Body of pancreas (tissue), 4 donors: ENCODE results near the gene PTPN9.

Source experiments
- POLR2A ChIP-seq, 3 donors: fragments of 450-650 bp; IDR thresholded peaks; one replicate each; pipeline ENCODE4 v1.6.1; 2016; ENCODE audit warnings: antibody characterized with exemption in 3 of 3, mild to moderate bottlenecking in 2 of 3
- TF ChIP-seq, protein P1 (sequence below), 7 experiments: fragments of 450-650 bp in 4 of 7; fragments of 200-600 bp in 3 of 7; sonication (generic) in 3 of 7; IDR thresholded peaks; one replicate each; pipeline ENCODE4 v1.5.1; 2016 to 2019; ENCODE audit warnings: antibody characterized with exemption in 7 of 7

DNA sequence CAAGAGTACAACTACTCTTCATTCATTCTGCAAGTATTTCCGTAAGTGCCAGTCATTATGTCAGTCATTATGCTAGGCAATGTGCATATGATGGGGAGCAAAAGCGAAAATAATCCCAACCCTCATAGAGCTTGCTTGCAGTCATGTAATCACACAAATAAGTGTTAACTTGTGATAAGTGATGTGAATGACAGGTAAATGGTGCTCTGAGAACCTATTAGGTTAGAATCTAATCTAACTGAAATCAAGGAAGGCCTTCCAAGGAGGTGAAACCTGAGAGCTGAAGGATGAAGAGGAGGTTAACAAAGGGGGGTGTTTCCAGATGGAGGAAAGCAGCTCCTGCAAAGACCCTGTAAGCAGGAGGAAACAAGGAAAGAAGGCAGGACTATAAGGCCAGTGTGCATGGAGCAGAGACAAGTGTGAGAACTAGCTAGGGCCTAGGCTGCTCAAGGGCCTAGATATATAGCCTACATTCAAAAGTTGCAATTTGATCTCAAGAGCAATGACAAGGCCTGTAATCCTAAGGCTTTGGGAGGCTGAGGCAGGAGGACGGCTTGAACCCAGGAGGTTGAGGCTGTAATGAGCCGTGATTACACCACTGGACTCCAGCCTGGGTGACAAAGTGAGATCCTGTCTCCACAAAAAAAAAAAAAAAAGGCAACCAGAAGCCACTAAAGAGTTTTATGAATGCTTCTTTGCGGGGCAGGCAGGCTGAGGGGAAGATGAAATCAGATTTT, 5.3 kb downstream of the PTPN9 start:
- TF ChIP-seq, protein P1, sequence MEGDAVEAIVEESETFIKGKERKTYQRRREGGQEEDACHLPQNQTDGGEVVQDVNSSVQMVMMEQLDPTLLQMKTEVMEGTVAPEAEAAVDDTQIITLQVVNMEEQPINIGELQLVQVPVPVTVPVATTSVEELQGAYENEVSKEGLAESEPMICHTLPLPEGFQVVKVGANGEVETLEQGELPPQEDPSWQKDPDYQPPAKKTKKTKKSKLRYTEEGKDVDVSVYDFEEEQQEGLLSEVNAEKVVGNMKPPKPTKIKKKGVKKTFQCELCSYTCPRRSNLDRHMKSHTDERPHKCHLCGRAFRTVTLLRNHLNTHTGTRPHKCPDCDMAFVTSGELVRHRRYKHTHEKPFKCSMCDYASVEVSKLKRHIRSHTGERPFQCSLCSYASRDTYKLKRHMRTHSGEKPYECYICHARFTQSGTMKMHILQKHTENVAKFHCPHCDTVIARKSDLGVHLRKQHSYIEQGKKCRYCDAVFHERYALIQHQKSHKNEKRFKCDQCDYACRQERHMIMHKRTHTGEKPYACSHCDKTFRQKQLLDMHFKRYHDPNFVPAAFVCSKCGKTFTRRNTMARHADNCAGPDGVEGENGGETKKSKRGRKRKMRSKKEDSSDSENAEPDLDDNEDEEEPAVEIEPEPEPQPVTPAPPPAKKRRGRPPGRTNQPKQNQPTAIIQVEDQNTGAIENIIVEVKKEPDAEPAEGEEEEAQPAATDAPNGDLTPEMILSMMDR (IDR thresholded peaks at IDR 0.05): no peak
- TF ChIP-seq POLR2A (IDR thresholded peaks at IDR 0.05): no peak
